Measurements from ENCODE around the gene CELF4.

- TF ChIP-seq EP300 (IDR thresholded peaks at IDR 0.05), result no peak
- no peak for TF ChIP-seq CTCF (IDR thresholded peaks at IDR 0.05)
These were observed 1.7 kb upstream of the CELF4 start for GRCh38 chr18:37567061-37567993.
